GM23338 (cell line): Measurements from ENCODE around the gene TBC1D5. TPM values are rescaled to one million over a fixed set of nuclear protein-coding genes. Genes with fewer than 3 reads are reported as not detected.

ENCODE experiments used
- ATAC-seq: fragments of 200-7000 bp; cut with Tn5 transposase; 3 replicates; pipeline ENCODE4 v1.9.1; 2020
- DNase-seq: peaks from one replicate; pipeline ENCODE4 v3.0.0-alpha.2; 2015; ENCODE audit warnings: low spot score
- H2AFZ ChIP-seq: fragments of 200-600 bp; sonication (generic); 2 replicates; pipeline ENCODE4 v1.8.0; 2016; ENCODE audit warnings: antibody characterized with exemption, mild to moderate bottlenecking, moderate library complexity
- H3F3A ChIP-seq: fragments of 200-600 bp; sonication (generic); replicated peaks from 2 replicates; pipeline ENCODE4 v1.8.0; 2017; ENCODE audit warnings: antibody characterized with exemption, mixed run types, low read depth
- H3K27ac ChIP-seq: fragments of 200-600 bp; sonication (generic); 2 replicates; pipeline ENCODE4 v1.6.1; 2016; ENCODE audit warnings: low read depth
- H3K27me3 ChIP-seq: fragments of 200-600 bp; sonication (generic); 2 replicates; pipeline ENCODE4 v1.8.0; 2016; ENCODE audit warnings: mild to moderate bottlenecking, mixed run types, moderate library complexity; ENCODE audit not compliant: insufficient read depth
- H3K36me3 ChIP-seq: fragments of 200-600 bp; sonication (generic); 2 replicates; pipeline ENCODE4 v1.8.0; 2016; ENCODE audit warnings: mild to moderate bottlenecking; ENCODE audit not compliant: insufficient read depth
- H3K4me1 ChIP-seq: fragments of 200-600 bp; sonication (generic); 2 replicates; pipeline ENCODE4 v1.8.0; 2016; ENCODE audit warnings: mild to moderate bottlenecking, moderate library complexity; ENCODE audit not compliant: insufficient read depth
- H3K4me2 ChIP-seq: fragments of 200-600 bp; sonication (generic); 2 replicates; pipeline ENCODE4 v1.7.1; 2017; ENCODE audit warnings: mixed run types
- H3K4me3 ChIP-seq: fragments of 200-600 bp; sonication (generic); 2 replicates; pipeline ENCODE4 v1.6.1; 2016; ENCODE audit warnings: mixed run types
- H3K79me2 ChIP-seq: fragments of 200-600 bp; sonication (generic); replicated peaks from 2 replicates; pipeline ENCODE4 v1.8.0; 2017; ENCODE audit warnings: mild to moderate bottlenecking; ENCODE audit not compliant: insufficient read depth
- H3K9me2 ChIP-seq: fragments of 200-600 bp; sonication (generic); 2 replicates; pipeline ENCODE4 v1.8.0; 2017; ENCODE audit not compliant: insufficient read depth
- H4K20me1 ChIP-seq: fragments of 200-600 bp; sonication (generic); replicated peaks from 2 replicates; pipeline ENCODE4 v1.8.0; 2017; ENCODE audit warnings: mild to moderate bottlenecking; ENCODE audit not compliant: insufficient read depth
- H3K27ac Mint-ChIP-seq: 2 replicates; pipeline ENCODE4 v1.8.0; 2020; ENCODE audit warnings: inconsistent platforms, mild to moderate bottlenecking, moderate library complexity, mixed read lengths
- H3K27me3 Mint-ChIP-seq: 3 replicates; pipeline ENCODE4 v1.8.0; 2022; ENCODE audit warnings: low read depth, mild to moderate bottlenecking, moderate library complexity, mixed read lengths, inconsistent platforms; ENCODE audit not compliant: insufficient read depth, poor library complexity
- H3K36me3 Mint-ChIP-seq: 3 replicates; pipeline ENCODE4 v1.8.0; 2021; ENCODE audit warnings: low read depth, mild to moderate bottlenecking, inconsistent platforms, moderate library complexity, mixed read lengths
- H3K4me1 Mint-ChIP-seq: 3 replicates; pipeline ENCODE4 v1.8.0; 2020; ENCODE audit warnings: mild to moderate bottlenecking, inconsistent platforms, mixed read lengths
- H3K4me3 Mint-ChIP-seq: 3 replicates; pipeline ENCODE4 v1.8.0; 2021; ENCODE audit warnings: moderate library complexity, mild to moderate bottlenecking, inconsistent platforms, mixed read lengths
- H3K9me3 Mint-ChIP-seq: 3 replicates; pipeline ENCODE4 v1.8.0; 2020; ENCODE audit warnings: moderate library complexity, mild to moderate bottlenecking, inconsistent platforms, mixed read lengths
- CREB1 ChIP-seq: fragments of 250-450 bp; sonication (Bioruptor Pico); IDR thresholded peaks from 2 replicates; pipeline ENCODE4 v1.5.0; 2020; ENCODE audit warnings: low read depth, mild to moderate bottlenecking, moderate library complexity
- CTCF ChIP-seq, 2 experiments: fragments of 200-600 bp in 1 of 2; sonication (generic) in 1 of 2; conservative IDR thresholded peaks; 2 replicates each; pipeline versions ENCODE4 v1.5.1 to v1.6.1; 2016 to 2017; ENCODE audit warnings: antibody characterized with exemption in 2 of 2, low read depth in 2 of 2, mild to moderate bottlenecking in 2 of 2, moderate library complexity in 1 of 2
- ETS1 ChIP-seq: IDR thresholded peaks from 2 replicates; pipeline ENCODE4 v1.6.1; 2016; ENCODE audit warnings: antibody characterized with exemption
- EZH2 ChIP-seq: fragments of 200-600 bp; sonication (generic); IDR thresholded peaks from one replicate; pipeline ENCODE4 v1.8.0; 2017; ENCODE audit warnings: antibody characterized with exemption, mild to moderate bottlenecking, low read depth; ENCODE audit not compliant: unreplicated experiment
- EZH2phosphoT487 ChIP-seq: fragments of 200-600 bp; sonication (generic); IDR thresholded peaks from one replicate; pipeline ENCODE4 v1.8.1; 2018; ENCODE audit warnings: antibody characterized with exemption; ENCODE audit not compliant: unreplicated experiment
- JUNB ChIP-seq: IDR thresholded peaks from one replicate; pipeline ENCODE4 v1.6.1; 2016; ENCODE audit warnings: antibody characterized with exemption; ENCODE audit not compliant: unreplicated experiment
- NANOG ChIP-seq: IDR thresholded peaks from 2 replicates; pipeline ENCODE4 v1.6.1; 2016; ENCODE audit warnings: antibody characterized with exemption, borderline replicate concordance
- POLR2AphosphoS5 ChIP-seq: IDR thresholded peaks from 2 replicates; pipeline ENCODE4 v1.6.1; 2016; ENCODE audit warnings: antibody characterized with exemption, low read depth
- REST ChIP-seq: IDR thresholded peaks from one replicate; pipeline ENCODE4 v1.6.1; 2018; ENCODE audit warnings: antibody characterized with exemption; ENCODE audit not compliant: unreplicated experiment
- STAT1 ChIP-seq: IDR thresholded peaks from one replicate; pipeline ENCODE4 v1.6.1; 2016; ENCODE audit warnings: antibody characterized with exemption; ENCODE audit not compliant: unreplicated experiment
- ZNF114 ChIP-seq: fragments of 250-450 bp; sonication (Bioruptor Pico); IDR thresholded peaks from 2 replicates; pipeline ENCODE4 v1.5.0; 2020; ENCODE audit warnings: mild to moderate bottlenecking, moderate library complexity
- ZNF331 ChIP-seq: fragments of 250-450 bp; sonication (Bioruptor Pico); IDR thresholded peaks from 2 replicates; pipeline ENCODE4 v1.5.0; 2020; ENCODE audit warnings: low read depth, mild to moderate bottlenecking, moderate library complexity
- ZNF462 ChIP-seq: fragments of 250-450 bp; sonication (Bioruptor Pico); IDR thresholded peaks from 2 replicates; pipeline ENCODE4 v1.5.0; 2020; ENCODE audit warnings: mild to moderate bottlenecking, moderate library complexity
- polyA plus RNA-seq: library from polyadenylated mRNA; unstranded; fragments of >200 nt; fragmentation: Nextera tagmentation; extraction: Ambion mirVana; gene quantifications from 2 replicates; pipeline ENCODE4 v1.2.1, GENCODE V29; 2016
- total RNA-seq: library from RNA; depleted of rRNA; stranded (reverse); fragments of >200 nt; shearing (Covaris generic); gene quantifications from 2 replicates; pipeline ENCODE4 v1.2.3, GENCODE V29; 2014

TBC1D5 gene
- total and polyA plus RNA-seq, 2 experiments from 2014 or later, result 21.8 to 48.1 TPM

- Mint-ChIP-seq H3K4me3 (no peak overlapping the region), H3K36me3 (no peaks in the 10 kb centered on the region; the same call in 2 of the 3 replicates), H3K27ac (no peak overlapping the region), H3K27me3 (no peaks in the 10 kb centered on the region), H3K9me3 (0 out of 3 replicates have a peak, but pooled peaks cover 3% of the 10 kb centered on the region), H3K4me1 (no peaks in the 10 kb centered on the region)
- TF ChIP-seq ZNF331 (CRISPR knock-in tag) (no peak), CTCF (conservative IDR thresholded peaks at IDR 0.05; ENCODE audit: low read depth in 2 of 2) (no peak), NANOG (no peak), POLR2AphosphoS5 (no peak), ETS1 (no peak), ZNF462 (CRISPR knock-in tag) (no peak), EZH2 (no peak), STAT1 (no peak), EZH2phosphoT487 (no peak), JUNB (no peak), REST (no peak), CREB1 (no peak), ZNF114 (CRISPR knock-in tag) (no peak)
- no peak for ATAC-seq
- no peak overlapping the region for H3K4me3 ChIP-seq
- H4K20me1 ChIP-seq, result no peaks in the 10 kb centered on the region
- no peaks in the 10 kb centered on the region for H3K4me1 ChIP-seq
- H3K27me3 ChIP-seq, result no peaks in the 10 kb centered on the region
- no peak for DNase-seq
- H3K36me3 ChIP-seq, result no peaks in the 10 kb centered on the region
- H3F3A ChIP-seq, result no peaks in the 10 kb centered on the region
- H2AFZ ChIP-seq, result no peak overlapping the region
- H3K9me2 ChIP-seq, result no peaks in the 10 kb centered on the region
- no peaks in the 10 kb centered on the region for H3K79me2 ChIP-seq
- no peak overlapping the region for H3K4me2 ChIP-seq
- no peak overlapping the region for H3K27ac ChIP-seq
These were observed 28.3 kb upstream of the TBC1D5 start for GRCh38 chr3:17770682-17771081.
